Stimulated activated CD8-positive, alpha-beta memory T cell treated with anti-CD3 and anti-CD28 coated beads, Interleukin-15, amount 100 ng/mL, for 48 hours (primary cell): Measurements from ENCODE around the gene TIE1.
"Not testable (repeated sequence)": the region's sequence is repeated elsewhere in the genome, so short reads cannot be mapped to it uniquely, and the experiment has no call there.

Experiments used
- DNase-seq, 2 donors: peaks; one replicate each; pipeline ENCODE4 v3.0.0-alpha.2; 2020; ENCODE audit warnings: low read depth in 2 of 2

Gene TIE1

DNA sequence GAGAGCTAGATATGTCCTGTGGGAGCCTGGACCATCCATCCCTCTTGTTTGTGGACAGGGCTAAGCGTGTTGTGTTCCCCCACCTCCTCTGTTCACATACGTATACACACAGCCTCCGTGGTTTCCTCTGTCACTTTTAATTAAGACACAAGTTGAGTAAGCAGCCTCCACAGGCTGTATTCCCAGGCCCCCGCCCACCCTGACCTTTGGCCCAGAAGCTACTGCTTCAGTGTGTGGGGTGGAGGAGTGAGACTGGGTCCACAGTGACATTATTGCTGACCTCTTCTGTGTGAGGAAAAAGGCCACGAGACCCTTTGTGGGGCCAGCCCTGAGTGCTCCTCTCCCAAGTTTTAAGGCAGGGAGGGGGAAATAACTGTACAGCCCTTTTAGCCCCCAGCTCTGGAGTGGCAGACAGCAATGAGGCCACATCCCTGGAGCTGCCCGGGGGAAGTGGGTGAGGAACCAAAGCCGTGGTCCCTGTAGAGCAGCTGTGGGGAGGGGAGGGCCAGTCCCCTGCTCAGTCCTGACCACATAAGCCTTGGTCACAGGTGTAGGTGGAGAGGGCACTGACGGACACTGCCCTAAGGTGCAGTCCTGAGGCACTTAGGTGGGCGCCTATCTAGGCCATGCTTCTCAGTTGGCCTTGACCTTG, 62.6 kb downstream of the TIE1 start:
- no peak for DNase-seq

DNA sequence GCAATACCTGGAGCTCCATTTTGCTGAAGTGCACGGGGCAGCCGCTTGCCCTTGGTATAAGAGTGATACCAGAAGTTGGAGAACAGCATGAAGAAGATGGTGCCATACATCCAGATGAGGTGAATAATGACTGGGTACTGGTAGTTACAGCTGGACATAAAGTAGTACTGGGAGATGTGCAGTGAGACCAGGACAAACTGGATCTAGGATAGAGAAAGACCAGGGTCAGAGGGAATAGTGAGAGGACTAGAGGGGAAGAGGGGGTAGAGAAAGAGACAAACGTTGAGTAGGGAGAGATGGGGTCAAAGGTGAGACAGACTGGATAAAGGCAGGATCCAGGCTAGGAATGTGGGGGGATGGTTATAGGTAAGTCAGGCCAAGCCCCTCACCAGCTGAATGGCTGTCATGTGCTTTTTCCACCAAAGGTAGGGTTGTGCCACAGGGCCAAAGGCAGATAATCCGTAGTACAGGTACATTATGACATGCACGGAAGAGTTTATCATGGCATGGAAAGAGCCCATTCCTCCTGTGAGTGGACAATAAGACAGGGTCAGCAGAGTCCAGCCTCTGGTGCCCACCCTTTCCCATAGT, 63.2 kb downstream of the TIE1 start:
- DNase-seq = no peak

DNA sequence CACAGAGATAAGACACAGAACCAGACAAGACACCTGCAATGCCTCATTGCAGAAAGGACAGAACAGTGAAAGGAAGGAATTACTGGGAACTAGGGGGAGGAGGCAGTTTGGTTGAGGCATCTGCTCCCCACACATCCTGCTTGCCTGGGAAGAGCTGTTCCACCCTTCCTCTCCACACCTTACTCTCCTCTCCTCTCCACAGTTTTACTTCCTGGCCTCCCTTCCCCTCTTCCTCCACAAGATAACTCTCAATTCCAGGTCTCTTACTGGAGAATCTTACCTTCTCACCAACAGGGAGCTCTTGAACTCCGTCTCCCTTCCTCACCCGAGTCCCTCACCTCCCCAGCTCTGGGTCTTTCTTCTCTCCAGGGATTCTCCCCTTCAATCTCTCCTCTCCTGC, 64.9 kb downstream of the TIE1 start:
- DNase-seq = no peak

DNA sequence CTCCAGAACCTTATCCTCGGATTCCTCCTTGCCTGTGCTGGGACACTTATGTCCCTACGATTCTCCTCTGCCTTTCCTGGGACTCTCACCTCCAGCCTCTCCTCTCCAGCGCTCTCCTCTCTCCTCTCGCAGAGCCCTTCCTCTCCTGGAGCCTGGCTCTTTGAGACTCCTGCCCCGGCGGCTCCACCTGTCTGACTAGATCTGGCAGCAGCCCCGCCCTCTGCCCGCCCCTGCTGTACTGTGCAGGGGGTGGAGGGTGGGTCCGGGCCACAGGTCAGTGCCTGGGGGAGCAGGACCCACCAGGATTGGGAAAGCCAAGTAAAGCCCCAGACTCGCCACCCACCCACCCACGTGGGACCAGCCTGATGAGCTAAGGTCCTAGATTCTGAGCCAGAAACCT, 65.4 kb downstream of the TIE1 start:
- no peak for DNase-seq

DNA sequence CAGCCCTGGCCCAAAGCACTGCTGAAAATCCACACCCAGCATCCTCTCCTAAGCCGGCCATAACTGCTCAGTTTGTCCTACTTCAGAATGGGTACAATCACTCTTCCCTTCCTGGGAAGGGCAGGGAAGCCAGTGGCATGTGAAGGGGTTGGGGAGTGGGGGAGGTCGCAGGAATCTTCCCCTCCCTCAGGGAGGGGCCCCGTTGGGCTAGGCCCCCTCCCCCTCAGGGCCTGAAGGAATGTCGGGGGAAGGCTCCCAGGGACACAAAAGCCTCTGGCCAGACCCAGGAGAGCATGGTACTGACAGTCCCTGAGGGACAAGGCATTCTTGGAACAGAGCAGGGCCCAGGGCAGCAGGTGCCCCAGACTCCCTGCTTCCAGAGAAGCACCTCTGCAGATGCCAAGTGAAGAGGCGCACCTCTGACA, 65.8 kb downstream of the TIE1 start:
- DNase-seq = no peak

DNA sequence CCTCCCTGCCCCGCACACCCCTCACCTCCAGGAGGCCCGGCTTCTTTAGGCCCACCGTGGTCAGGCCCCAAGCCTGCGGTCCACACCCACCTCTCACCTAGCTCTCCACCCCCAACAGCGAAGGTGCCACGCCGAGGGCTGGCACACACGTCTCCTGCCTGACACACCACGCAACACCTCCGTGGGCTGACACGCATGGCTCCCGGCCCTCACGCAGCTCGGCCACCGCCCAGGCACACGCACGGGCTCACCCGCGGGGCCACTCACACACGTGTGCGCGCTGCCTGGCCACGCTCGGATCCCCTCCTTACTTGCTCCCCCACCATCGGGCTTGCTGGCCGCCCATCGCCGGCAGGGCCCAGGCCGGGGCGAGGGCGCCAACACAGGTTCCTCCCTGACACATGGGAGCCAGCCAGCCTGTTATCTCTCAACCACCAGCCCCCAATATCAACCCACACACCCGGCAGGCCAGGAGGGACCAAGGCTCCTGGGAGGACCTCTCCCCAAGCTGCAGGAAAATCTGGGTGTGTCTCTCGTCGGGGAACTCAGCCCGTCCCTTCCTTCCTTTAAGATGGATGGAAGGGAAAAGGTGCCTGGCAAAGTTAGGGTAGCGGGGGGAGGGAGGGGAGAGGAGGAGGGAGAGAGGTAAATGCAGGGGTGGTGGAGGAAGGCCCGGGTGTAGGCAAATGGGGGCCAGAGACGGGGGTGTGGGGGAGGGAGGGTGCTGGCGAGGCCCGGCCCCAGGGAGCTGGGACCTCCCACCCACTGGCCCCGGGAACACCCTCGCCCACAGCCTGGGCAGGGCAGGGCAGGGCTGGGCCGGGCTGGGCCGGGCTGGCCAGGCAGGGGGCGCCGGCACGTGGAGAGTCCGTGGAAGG, 66.5 kb downstream of the TIE1 start:
- no peak for DNase-seq

DNA sequence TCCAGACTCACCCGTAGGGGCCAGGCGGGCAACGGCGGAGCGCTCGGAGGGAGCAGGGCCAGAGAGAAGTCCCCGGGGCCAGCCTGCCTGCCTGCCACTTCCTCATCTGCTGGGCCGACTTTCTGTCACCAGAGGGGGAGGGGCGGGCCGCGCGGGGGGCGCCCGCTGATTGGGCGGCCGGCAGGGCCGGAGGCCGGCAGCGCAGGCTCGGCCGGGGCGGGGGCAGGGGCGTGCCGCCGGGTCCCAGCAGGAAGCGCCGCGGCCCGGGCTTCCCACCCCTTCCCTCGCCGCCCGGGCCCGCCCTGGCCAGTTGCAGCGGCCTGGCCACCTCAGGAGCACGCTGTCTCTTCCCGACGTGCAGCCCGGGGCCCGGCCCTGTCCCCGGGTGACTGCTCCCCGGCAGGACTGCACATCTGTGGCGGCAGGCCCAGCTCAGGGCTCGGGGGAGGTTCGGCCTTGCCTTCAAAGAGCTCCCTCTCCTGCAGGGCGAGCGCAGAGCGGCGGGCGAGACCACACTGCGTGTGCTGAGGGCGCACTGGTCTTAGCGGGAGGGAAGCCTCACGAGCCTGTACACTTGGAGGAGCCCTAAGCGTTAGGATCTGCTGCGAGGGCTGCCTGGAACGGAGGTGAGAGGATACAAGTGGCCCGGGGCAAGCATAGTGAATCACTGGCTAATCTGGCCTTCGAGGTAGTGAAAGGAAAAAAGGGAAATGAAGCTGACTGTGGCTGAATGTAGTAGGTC, 67.3 kb downstream of the TIE1 start, which contains the start of gene ELOVL1:
TSS of gene ELOVL1 (minus strand) at position 108 of the 742 bp plus-strand sequence. CDS start 2,402 bp downstream, outside the sequence.
- DNase-seq = peak; percentile 89 to 91

DNA sequence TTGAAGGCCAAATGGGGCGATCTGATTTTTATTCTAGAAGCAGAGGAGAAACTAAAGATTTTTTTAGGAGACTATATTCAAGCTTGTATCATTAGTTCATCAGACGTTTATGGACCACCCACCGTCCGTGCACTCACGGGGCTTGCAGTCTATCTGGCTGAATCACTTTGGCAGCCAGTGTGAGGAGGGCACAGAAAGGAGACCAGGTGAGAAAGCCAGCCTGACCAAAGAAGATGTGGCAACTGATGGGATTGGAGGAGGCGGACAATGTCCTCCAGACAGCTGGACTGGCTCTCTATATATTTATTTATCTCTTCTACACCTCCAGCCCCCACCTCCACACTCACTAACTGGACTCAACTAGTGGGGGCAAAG, 67.9 kb downstream of the TIE1 start:
- DNase-seq = no peak

DNA sequence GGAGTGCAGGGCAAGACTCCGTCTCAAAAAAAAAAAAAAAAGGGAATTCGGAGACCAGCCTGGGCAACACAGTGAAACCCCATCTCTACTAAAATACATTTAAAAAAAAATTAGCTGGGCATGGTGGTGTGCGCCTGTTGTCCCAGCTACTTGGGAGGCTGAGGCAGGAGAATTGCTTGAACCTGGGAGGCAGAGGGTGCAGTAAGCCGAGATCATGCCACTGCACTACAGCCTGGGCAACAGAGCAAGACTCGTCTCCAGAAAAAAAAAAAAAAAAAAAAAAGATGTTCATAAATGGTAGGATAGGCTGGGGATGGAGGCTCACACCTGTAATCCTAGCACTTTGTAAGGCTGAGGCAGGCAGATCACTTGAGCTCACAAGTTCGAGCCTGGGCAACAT, 69.0 kb downstream of the TIE1 start:
- DNase-seq = not testable (repeated sequence)

DNA sequence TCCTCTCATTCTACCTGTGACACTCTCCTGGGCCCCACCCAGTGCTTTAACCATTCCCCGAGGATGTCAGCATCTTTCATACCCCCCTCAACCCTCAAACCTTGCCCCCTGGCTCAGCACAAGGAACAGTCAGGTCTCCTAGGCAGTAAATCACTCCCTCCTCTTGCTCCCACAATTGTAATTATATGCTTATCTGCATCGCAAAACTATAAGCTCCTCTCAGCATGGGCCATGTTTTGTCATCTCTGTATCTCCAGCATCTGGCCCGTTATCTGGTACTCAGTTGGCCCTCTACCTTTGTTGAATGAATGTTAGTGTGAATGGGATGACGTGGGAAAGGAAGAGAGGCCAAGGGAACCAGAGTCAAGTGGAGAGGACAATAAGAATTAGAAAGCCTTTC, 69.8 kb downstream of the TIE1 start:
- no peak for DNase-seq

DNA sequence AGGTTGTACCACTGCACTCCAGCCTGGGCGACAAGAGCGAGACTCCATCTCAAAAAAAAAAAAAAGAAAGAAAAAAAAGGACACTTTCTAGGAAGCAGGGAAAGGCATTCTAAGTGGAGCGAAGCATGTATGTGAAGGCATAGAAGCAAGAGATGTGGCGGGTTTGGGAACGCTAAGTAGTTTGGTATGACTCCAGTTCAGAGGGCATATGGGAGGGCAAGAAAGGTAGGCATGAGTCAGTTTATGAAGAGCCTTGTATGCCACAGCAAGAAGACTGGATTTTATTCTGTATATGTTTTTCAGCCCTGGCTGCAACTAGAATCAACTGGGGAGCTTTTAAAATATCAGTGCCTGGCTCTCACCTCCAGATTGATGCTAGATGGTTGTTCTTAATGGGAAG, 71.4 kb downstream of the TIE1 start:
- DNase-seq = no peak
